K562 (cell line): ENCODE measurements around the gene FMO2. TPM values are rescaled to one million over a fixed set of nuclear protein-coding genes. Genes with fewer than 3 reads are reported as not detected.

Experiments
- ATAC-seq: fragments of 200-7000 bp; cut with Tn5 transposase; 3 replicates; pipeline ENCODE4 v1.9.1; 2020; ENCODE audit warnings: moderate library complexity
- BruUV-seq: library from RNA; stranded (reverse); fragments of 400-500 nt; replicated peaks from 2 replicates; lab custom pipeline; 2021; lab: Mats Ljungman, UMichigan
- CTCF ChIA-PET: fragments of 300-600 bp; formaldehyde crosslinking; extraction: SDS; loops from one replicate; lab custom pipeline; 2021; ENCODE audit warnings: low intra/inter-chr PET ratio; lab: Yijun Ruan, JAX
- POLR2A ChIA-PET: fragments of 300-600, 350-650 bp; sonication (Branson Sonifier 250); formaldehyde crosslinking; extraction: SDS; loops from one replicate; lab custom pipeline; 2021; ENCODE audit warnings: antibody characterized with exemption, inconsistent platforms; lab: Yijun Ruan, JAX
- DNase-seq, 4 experiments: peaks; one replicate each; pipeline versions ENCODE4 v3.0.0 to v3.0.0-alpha.2; 2011 to 2018; ENCODE audit warnings: low spot score in 3 of 4, mixed read lengths in 3 of 4; ENCODE audit errors: extremely low read depth in 1 of 4
- FAIRE-seq: peaks from 2 replicates; lab custom pipeline; 2011; peaks lifted over from hg19 to GRCh38; lab: Jason Lieb, UNC
- H2AFZ ChIP-seq: 2 replicates; pipeline ENCODE4 v1.6.0; 2011; ENCODE audit warnings: low read depth, low read length, control low read depth, inconsistent platforms
- H3K27ac ChIP-seq: fragments of 200-600 bp; 3 replicates; pipeline ENCODE4 v1.8.0; 2011; ENCODE audit warnings: low read depth, mild to moderate bottlenecking, control low read depth, inconsistent platforms, low read length, moderate library complexity, mixed read lengths; ENCODE audit errors: extremely low read depth
- H3K27me3 ChIP-seq, 2 experiments: fragments of 300-600 bp in 1 of 2; 2 replicates in 1 of 2; 3 replicates in 1 of 2; pipeline versions ENCODE4 v1.6.0 to v1.8.0; 2011; ENCODE audit warnings: inconsistent platforms in 2 of 2, low read length in 2 of 2, mild to moderate bottlenecking in 1 of 2, mixed read lengths in 1 of 2, moderate library complexity in 1 of 2; ENCODE audit not compliant: control insufficient read depth in 2 of 2, insufficient read depth in 2 of 2
- H3K36me3 ChIP-seq: fragments of 300-600 bp; 3 replicates; pipeline ENCODE4 v1.8.0; 2011; ENCODE audit warnings: mild to moderate bottlenecking, low read length, inconsistent platforms; ENCODE audit not compliant: control insufficient read depth, insufficient read depth
- H3K4me1 ChIP-seq, 2 experiments: fragments of 200-600 bp in 1 of 2; replicated peaks in 1 of 2; 2 replicates in 1 of 2; 3 replicates in 1 of 2; pipeline versions ENCODE4 v1.5.1 to v1.8.0; 2011; ENCODE audit warnings: inconsistent platforms in 2 of 2, low read length in 2 of 2, mild to moderate bottlenecking in 1 of 2, mixed read lengths in 1 of 2, moderate library complexity in 1 of 2; ENCODE audit not compliant: control insufficient read depth in 2 of 2, insufficient read depth in 2 of 2
- H3K4me2 ChIP-seq: 2 replicates; pipeline ENCODE4 v1.6.1; 2011; ENCODE audit warnings: low read length, control low read depth, inconsistent platforms, mixed read lengths; ENCODE audit not compliant: insufficient read depth
- H3K4me3 ChIP-seq: fragments of 200-600 bp; sonication (generic), shearing (Covaris generic); 2 replicates; pipeline ENCODE4 v1.5.1; 2016; ENCODE audit warnings: control low read depth, inconsistent platforms
- H3K79me2 ChIP-seq: fragments of 200-600 bp; 3 replicates; pipeline ENCODE4 v1.8.0; 2011; ENCODE audit warnings: low read length, inconsistent platforms; ENCODE audit not compliant: control insufficient read depth, insufficient read depth
- H3K9ac ChIP-seq, 2 experiments: 2 replicates each; pipeline versions ENCODE4 v1.6.0 to v1.6.1; 2011; ENCODE audit warnings: low read depth in 2 of 2, low read length in 2 of 2, control low read depth in 1 of 2, inconsistent platforms in 1 of 2, mild to moderate bottlenecking in 1 of 2, mixed read lengths in 1 of 2; ENCODE audit not compliant: insufficient read depth in 1 of 2
- H3K9me1 ChIP-seq: one replicate; pipeline ENCODE4 v1.6.0; 2011; ENCODE audit warnings: inconsistent platforms, mild to moderate bottlenecking, low read length, moderate library complexity; ENCODE audit not compliant: control insufficient read depth, insufficient read depth
- H3K9me3 ChIP-seq: replicated peaks from 2 replicates; pipeline ENCODE4 v1.5.1; 2011; ENCODE audit warnings: low read depth, low read length, inconsistent platforms; ENCODE audit not compliant: control insufficient read depth, insufficient read depth
- H4K20me1 ChIP-seq: replicated peaks from 2 replicates; pipeline ENCODE4 v1.6.1; 2011; ENCODE audit warnings: low read length, inconsistent platforms, mixed read lengths; ENCODE audit not compliant: control insufficient read depth, insufficient read depth
- FOSL1 ChIP-seq: fragments of 200-800 bp; sonication (Bioruptor generic); conservative IDR thresholded peaks from 2 replicates; pipeline ENCODE4 v1.6.1; 2016; ENCODE audit warnings: missing genetic modification characterization, missing compliant biosample characterization
- IFI16 ChIP-seq: fragments of 250-450 bp; sonication (Bioruptor Pico); IDR thresholded peaks from 2 replicates; pipeline ENCODE4 v2.1.2; 2022; ENCODE audit warnings: mild to moderate bottlenecking, inconsistent platforms
- KLF10 ChIP-seq: fragments of 250-450 bp; sonication (Bioruptor Pico); IDR thresholded peaks from 2 replicates; pipeline ENCODE4 v1.6.1; 2021; ENCODE audit warnings: matching md5 sums
- NFRKB ChIP-seq: fragments of 450-650 bp; IDR thresholded peaks from 2 replicates; pipeline ENCODE4 v1.6.1; 2016; ENCODE audit warnings: low read depth
- PTRF ChIP-seq: fragments of 450-650 bp; IDR thresholded peaks from 2 replicates; pipeline ENCODE4 v1.6.1; 2016; ENCODE audit warnings: mild to moderate bottlenecking, missing genetic modification characterization, missing compliant biosample characterization
- SIN3B ChIP-seq: fragments of 450-650 bp; IDR thresholded peaks from 2 replicates; pipeline ENCODE4 v1.6.1; 2017; ENCODE audit warnings: low read depth, mild to moderate bottlenecking, moderate library complexity
- THRAP3 ChIP-seq: fragments of 450-650 bp; IDR thresholded peaks from 2 replicates; pipeline ENCODE4 v1.6.1; 2016; ENCODE audit warnings: mild to moderate bottlenecking, inconsistent platforms, borderline replicate concordance
- ZNF140 ChIP-seq: fragments of 250-450 bp; sonication (Bioruptor Pico); IDR thresholded peaks from 2 replicates; pipeline ENCODE4 v1.8.0; 2021; ENCODE audit warnings: moderate library complexity, mild to moderate bottlenecking, inconsistent platforms
- ZNF174 ChIP-seq: fragments of 250-450 bp; sonication (Bioruptor Pico); IDR thresholded peaks from 2 replicates; pipeline ENCODE4 v1.4.0; 2020; ENCODE audit warnings: mild to moderate bottlenecking
- ZNF24 ChIP-seq: fragments of 450-650 bp; IDR thresholded peaks from 2 replicates; pipeline ENCODE4 v1.6.1; 2016
- WGBS: fragments of 100-300 bp; shearing (Covaris generic); methylation state at CpG from one replicate; pipeline ENCODE4 v1.1.6; 2016; ENCODE audit warnings: low coverage, mixed read lengths; ENCODE audit not compliant: insufficient coverage; ENCODE audit errors: missing lambda C conversion rate; 5-methylcytosine and 5-hydroxymethylcytosine counted together
- in situ Hi-C: fragments of 300-500 bp; cut with MboI; formaldehyde crosslinking; loops from 4 replicates; pipeline ENCODE4 v1.15.0; 2018; ENCODE audit warnings: inconsistent platforms, mixed read lengths
- intact Hi-C: fragments of 100-400 bp; cut with micrococcal nuclease; formaldehyde crosslinking; loops from 2 replicates; pipeline ENCODE4 v1.14.2; 2022
- polyA plus RNA-seq, 8 experiments: library from polyadenylated mRNA; depleted of rRNA in 4 of 8; stranded (reverse) in 5 of 8; unstranded in 3 of 8; fragments of >200 nt; fragmentation: Nextera tagmentation in 2 of 8; fragmentation: Illumina TruSeq in 1 of 8; extraction: Ambion mirVana in 2 of 8; extraction: Trizol in 1 of 8; gene quantifications; 2 replicates each; pipeline versions ENCODE4 v1.2.1 to v1.2.3, GENCODE V29; 2011 to 2014; ENCODE audit warnings: inconsistent platforms in 1 of 8, missing spikeins in 1 of 8
- total RNA-seq, 7 experiments: library from RNA; depleted of rRNA in 6 of 7; stranded (reverse); fragments of >200 nt in 6 of 7; fragmentation: Illumina TruSeq in 2 of 7; extraction: Trizol in 2 of 7; gene quantifications; 2 replicates each; pipeline versions ENCODE4 v1.2.1 to v1.2.3, GENCODE V29; 2011 to 2021; ENCODE audit warnings: low replicate concordance in 1 of 7
- TF ChIP-seq, protein P1 (sequence below): IDR thresholded peaks from 2 replicates; pipeline ENCODE4 v1.6.1; 2014; ENCODE audit warnings: antibody characterized with exemption
- TF ChIP-seq, protein P2 (sequence below): fragments of 450-650 bp; IDR thresholded peaks from 2 replicates; pipeline ENCODE4 v1.6.1; 2016; ENCODE audit warnings: missing biosample characterization, missing genetic modification characterization
- TF ChIP-seq, protein P3 (sequence below): fragments of 250-450 bp; sonication (Bioruptor Pico); IDR thresholded peaks from 2 replicates; pipeline ENCODE4 v1.5.1; 2021; ENCODE audit warnings: mild to moderate bottlenecking
- TF ChIP-seq, protein P4 (sequence below): fragments of 250-450 bp; sonication (Bioruptor Pico); IDR thresholded peaks from 2 replicates; pipeline ENCODE4 v1.8.0; 2021; ENCODE audit warnings: moderate library complexity, mild to moderate bottlenecking, inconsistent platforms
- TF ChIP-seq, protein P5 (sequence below): sonication (generic); formaldehyde crosslinking; IDR thresholded peaks from 2 replicates; pipeline ENCODE4 v1.8.1; 2023; ENCODE audit warnings: mild to moderate bottlenecking, missing genetic modification reagents

FMO2 gene
- total and polyA plus RNA-seq, 9 of the 15 experiments (the other 6 are each of a cell fraction or from before 2014, with no cell fraction given): not detected

DNA sequence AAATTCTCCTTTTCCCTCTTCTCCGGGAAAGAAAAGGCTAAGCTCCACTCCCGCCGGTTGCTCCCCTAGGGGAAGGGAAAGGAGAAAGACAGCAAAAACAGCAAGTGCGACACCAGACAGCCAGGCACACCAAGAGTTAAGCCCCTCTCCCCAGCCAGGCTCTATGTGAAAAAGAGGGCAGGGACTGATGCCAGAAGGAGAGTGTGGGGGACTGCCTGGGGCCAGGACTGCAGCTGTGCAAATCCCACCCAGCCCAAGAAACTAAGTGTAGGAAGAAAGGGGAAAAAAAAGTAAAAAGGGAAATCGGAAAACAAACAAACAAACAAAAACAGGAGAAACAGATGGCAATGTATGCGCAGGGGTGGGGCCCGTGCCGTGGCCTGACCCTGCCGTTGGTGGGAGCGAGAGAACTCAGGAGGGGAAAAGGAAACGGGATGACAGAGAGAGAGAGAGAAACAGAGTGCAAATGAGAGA lies 35.5 kb downstream of the FMO2 start (continued):
- TF ChIP-seq, protein P1, sequence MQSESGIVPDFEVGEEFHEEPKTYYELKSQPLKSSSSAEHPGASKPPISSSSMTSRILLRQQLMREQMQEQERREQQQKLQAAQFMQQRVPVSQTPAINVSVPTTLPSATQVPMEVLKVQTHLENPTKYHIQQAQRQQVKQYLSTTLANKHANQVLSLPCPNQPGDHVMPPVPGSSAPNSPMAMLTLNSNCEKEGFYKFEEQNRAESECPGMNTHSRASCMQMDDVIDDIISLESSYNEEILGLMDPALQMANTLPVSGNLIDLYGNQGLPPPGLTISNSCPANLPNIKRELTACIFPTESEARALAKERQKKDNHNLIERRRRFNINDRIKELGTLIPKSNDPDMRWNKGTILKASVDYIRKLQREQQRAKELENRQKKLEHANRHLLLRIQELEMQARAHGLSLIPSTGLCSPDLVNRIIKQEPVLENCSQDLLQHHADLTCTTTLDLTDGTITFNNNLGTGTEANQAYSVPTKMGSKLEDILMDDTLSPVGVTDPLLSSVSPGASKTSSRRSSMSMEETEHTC: no peak
- TF ChIP-seq FOSL1 (tag): no peak

DNA sequence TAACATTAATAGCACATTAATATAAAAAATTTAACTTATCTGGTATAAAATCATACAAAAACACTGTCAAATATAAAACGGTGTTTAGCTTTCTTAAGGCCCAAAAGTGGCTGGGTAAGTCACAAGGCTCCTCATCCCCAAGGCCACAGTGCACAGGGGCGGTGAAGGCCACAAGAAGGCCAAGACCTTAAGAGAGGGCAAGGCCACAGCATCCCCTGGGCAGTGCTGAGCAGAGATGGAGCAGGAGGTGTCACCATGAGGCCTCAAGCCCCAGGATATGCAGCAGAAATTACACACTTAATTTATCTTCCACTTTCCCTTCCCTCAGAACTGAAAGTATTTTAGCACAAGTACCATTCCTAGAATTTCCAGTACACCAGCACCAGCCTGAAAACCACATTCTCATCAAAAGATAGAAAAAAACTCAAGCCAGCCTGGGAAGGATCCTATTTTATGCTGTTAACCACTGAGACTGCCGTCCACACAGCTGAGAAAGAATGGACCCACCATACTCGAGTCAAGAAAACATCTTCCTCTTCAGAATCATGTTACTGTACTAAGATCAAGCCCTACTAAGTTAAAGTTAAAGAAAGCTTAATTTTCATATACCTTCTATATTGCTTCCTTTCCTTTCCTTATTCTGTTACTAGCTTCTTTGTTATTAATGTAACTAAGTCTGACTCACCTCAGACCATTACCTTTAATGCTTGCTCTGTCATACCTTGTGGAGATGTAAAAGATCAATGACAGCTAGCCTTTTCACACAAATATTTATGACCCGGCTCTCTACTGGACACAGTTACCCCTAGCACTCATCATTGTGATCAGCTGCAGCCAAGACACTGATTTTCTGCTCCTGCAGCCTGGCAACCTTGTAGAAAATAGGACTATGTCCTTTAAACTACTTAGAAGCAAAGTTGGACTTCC lies 36.8 kb downstream of the FMO2 start:
- Histone ChIP-seq H3K4me2 (no peak overlapping the region), H3K9me3 (no peaks in the 10 kb centered on the region), H3K9ac (no peak overlapping the region), H3K4me1 (no peaks in the 10 kb centered on the region), H3K9me1 (no peaks in the 10 kb centered on the region), H3K27me3 (no peaks in the 10 kb centered on the region), H3K79me2 (no peaks in the 10 kb centered on the region), H3K27ac (no peak overlapping the region), H3K4me3 (no peak overlapping the region), H3K36me3 (no peaks in the 10 kb centered on the region), H4K20me1 (no peaks in the 10 kb centered on the region), H2AFZ (no peak overlapping the region)
- DNase-seq (no peak), ATAC-seq (no peak), FAIRE-seq (no peak)
- intact Hi-C loops (no loop called here), in situ Hi-C loops (no loop called here)
- WGBS: 1% methylated on average over 5 of the region's 5 CpGs
- ChIA-PET CTCF (no interaction called here), POLR2A (interaction anchor here (0.7 kb wide), 1 partner anchor 1088 kb away, joined by 3 read pairs; no protein-coding TSS in a partner anchor)
- BruUV-seq: no TSS peak
- TF ChIP-seq, protein P2, sequence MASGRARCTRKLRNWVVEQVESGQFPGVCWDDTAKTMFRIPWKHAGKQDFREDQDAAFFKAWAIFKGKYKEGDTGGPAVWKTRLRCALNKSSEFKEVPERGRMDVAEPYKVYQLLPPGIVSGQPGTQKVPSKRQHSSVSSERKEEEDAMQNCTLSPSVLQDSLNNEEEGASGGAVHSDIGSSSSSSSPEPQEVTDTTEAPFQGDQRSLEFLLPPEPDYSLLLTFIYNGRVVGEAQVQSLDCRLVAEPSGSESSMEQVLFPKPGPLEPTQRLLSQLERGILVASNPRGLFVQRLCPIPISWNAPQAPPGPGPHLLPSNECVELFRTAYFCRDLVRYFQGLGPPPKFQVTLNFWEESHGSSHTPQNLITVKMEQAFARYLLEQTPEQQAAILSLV (tag): no peak
- TF ChIP-seq NFRKB (no peak), KLF10 (CRISPR knock-in tag) (no peak), ZNF24 (no peak), ZNF174 (CRISPR knock-in tag) (no peak), ZNF140 (CRISPR knock-in tag) (no peak), THRAP3 (no peak), PTRF (tag) (no peak), IFI16 (CRISPR knock-in tag) (no peak), SIN3B (no peak)
- TF ChIP-seq, protein P3, sequence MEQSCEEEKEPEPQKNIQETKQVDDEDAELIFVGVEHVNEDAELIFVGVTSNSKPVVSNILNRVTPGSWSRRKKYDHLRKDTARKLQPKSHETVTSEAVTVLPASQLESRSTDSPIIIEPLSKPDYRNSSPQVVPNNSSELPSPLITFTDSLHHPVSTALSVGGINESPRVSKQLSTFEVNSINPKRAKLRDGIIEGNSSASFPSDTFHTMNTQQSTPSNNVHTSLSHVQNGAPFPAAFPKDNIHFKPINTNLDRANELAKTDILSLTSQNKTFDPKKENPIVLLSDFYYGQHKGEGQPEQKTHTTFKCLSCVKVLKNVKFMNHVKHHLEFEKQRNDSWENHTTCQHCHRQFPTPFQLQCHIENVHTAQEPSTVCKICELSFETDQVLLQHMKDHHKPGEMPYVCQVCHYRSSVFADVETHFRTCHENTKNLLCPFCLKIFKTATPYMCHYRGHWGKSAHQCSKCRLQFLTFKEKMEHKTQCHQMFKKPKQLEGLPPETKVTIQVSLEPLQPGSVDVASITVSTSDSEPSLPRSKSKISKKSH: no peak
- TF ChIP-seq, protein P4, sequence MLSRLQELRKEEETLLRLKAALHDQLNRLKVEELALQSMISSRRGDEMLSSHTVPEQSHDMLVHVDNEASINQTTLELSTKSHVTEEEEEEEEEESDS: no peak
- TF ChIP-seq, protein P5, sequence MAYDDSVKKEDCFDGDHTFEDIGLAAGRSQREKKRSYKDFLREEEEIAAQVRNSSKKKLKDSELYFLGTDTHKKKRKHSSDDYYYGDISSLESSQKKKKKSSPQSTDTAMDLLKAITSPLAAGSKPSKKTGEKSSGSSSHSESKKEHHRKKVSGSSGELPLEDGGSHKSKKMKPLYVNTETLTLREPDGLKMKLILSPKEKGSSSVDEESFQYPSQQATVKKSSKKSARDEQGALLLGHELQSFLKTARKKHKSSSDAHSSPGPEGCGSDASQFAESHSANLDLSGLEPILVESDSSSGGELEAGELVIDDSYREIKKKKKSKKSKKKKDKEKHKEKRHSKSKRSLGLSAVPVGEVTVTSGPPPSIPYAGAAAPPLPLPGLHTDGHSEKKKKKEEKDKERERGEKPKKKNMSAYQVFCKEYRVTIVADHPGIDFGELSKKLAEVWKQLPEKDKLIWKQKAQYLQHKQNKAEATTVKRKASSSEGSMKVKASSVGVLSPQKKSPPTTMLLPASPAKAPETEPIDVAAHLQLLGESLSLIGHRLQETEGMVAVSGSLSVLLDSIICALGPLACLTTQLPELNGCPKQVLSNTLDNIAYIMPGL: no peak
